Measurements from ENCODE around the gene HMGXB3.

The HMGXB3 gene

DNA sequence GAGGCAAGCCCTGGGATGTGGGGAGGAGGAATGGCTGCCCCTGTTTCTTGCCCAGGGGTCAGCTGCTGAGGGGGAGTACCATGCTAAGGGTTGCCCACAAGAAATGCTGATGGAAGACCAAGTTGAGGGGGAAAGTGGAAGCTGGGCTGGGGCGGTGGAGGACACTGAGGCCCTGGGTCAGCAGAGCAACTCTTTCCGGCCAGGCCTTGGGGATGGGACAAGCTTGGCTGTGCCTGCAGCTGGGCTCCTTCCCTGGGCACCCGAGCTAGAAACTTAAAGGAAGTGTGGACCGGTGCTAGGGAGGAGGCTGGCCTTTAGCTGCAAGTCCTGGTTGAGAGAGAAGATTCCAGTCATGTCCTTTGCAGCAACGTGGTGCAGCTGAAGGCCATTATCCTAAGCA, 63.1 kb downstream of the HMGXB3 start:
- no peak for TF ChIP-seq CTCF (IDR thresholded peaks at IDR 0.05)

DNA sequence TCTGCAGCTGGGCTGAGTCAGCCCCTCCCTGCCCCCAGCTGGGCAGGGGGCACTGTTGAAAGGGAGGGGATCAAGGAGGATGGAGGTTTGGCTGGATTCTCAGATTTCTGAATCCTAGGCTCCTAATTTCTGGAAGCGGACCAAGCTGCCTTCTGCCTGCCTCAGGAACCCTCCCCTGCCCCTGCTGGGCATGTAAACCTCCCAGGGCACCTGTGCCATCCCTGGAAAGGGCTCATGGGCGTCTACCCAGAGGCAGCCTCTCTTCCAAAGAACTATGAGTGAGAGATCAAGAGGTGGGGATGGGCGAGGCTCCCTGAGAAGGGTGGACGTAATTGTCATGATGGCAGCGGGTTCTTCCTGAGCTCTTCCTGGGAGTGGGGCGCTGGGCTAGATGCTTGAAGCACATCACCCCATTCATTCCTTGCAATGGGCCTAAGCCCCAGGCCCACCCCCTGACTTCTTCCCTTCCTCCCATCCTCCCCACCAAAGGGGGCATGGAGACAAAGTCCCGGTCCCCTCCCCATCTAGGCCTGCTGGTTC, 64.2 kb downstream of the HMGXB3 start:
- TF ChIP-seq CTCF (IDR thresholded peaks at IDR 0.05) = no peak

DNA sequence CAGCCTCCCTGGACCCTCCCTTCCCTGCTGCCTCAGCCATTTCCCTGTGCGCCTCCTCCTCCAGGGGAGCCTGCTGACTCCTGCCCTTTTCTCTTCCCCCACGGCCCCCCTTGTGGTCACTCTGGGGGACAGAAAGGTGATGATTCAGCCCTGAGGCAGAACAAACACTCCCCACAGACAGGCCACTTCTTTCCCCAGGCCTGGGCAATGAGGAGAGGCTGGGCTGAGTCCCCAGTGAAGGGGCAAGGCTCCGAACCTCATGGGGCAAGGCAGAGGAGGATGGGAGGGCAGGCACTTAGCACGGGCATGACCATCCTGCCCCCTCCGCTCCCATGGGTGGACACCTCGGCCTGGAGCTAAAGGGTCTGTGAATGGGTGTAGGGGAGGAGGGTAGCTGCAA, 64.8 kb downstream of the HMGXB3 start:
- no peak for TF ChIP-seq CTCF (IDR thresholded peaks at IDR 0.05)

DNA sequence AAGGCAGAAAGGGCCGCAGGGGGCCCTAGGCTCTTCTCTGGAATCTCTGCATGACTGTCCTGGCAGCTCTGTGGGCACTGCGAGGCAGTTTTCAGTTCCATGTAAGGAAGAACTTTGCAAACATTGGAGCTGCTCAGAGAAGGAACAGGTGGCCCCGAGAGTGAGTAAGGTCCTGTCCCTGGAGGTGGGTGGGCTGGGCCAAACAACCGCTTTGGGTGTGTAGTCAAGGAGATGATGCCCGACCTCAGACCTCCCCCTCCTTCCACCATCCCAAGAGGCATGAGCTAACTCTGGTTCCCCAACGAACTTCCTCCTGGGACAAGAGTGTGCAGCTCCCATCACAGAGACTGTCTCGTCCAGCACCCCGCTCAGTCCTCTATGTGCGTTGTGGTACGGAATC, 65.3 kb downstream of the HMGXB3 start:
- no peak for TF ChIP-seq CTCF (IDR thresholded peaks at IDR 0.05)

GRCh38 chr5:150066436-150066835, 65.9 kb downstream of the HMGXB3 start:
- no peak for TF ChIP-seq CTCF (IDR thresholded peaks at IDR 0.05)

DNA sequence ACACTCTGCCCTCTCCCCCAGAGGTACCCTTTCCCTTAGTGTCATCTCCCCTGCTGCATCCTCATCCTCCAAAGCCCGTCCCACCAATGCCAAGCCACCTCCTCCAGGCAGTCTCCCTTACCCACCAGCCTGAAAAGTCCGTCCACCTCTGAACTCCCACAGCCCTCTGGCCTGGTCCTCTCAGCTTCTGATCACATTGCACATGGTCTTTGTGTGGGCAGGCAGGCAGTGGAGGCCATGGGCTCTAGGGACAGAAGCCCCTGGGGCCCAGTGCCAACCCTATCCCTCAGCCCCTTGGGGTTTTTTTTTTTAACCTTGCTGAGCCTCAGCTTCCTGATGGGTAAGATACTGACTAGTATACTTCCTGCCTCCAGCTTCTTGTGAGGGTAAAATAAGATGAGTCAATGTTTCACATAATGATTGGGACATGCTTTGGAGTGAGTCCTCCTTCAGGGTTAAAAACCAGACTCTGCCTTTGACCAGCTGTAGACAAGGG, 66.4 kb downstream of the HMGXB3 start:
- TF ChIP-seq CTCF (IDR thresholded peaks at IDR 0.05) = no peak

GRCh38 chr5:150067405-150067960, 66.9 kb downstream of the HMGXB3 start:
- no peak for TF ChIP-seq CTCF (IDR thresholded peaks at IDR 0.05)

- TF ChIP-seq CTCF (IDR thresholded peaks at IDR 0.05) = no peak
Observed at GRCh38 chr5:150068071-150068470, 67.5 kb downstream of the HMGXB3 start.
